OCI-M2 (cell line): ENCODE measurements around the gene IL22RA1.

Experiments used
- DNase-seq: peaks from one replicate; lab custom pipeline; 2025; ENCODE audit not compliant: unreplicated experiment; lab: John Stamatoyannopoulos, UW

The IL22RA1 gene

GRCh38 chr1:24139222-24139489, 3.8 kb downstream of the IL22RA1 start:
- DNase-seq, result no peak

GRCh38 chr1:24138476-24139221, 4.3 kb downstream of the IL22RA1 start:
- no peak for DNase-seq

GRCh38 chr1:24136956-24137539, 5.9 kb downstream of the IL22RA1 start:
- DNase-seq, result no peak

GRCh38 chr1:24134376-24134775, 8.6 kb downstream of the IL22RA1 start:
- no peak for DNase-seq

GRCh38 chr1:24133819-24134218, 9.1 kb downstream of the IL22RA1 start:
- no peak for DNase-seq

- DNase-seq, result no peak
These were observed 12.6 kb downstream of the IL22RA1 start for GRCh38 chr1:24130385-24130784.

GRCh38 chr1:24127801-24128363, 15.1 kb downstream of the IL22RA1 start:
- DNase-seq, result no peak

- no peak for DNase-seq
These were observed 15.7 kb downstream of the IL22RA1 start for GRCh38 chr1:24127134-24127800.

GRCh38 chr1:24126672-24127023, 16.3 kb downstream of the IL22RA1 start:
- no peak for DNase-seq

GRCh38 chr1:24126018-24126671, 16.8 kb downstream of the IL22RA1 start:
- DNase-seq, result no peak

- no peak for DNase-seq
These were observed 17.5 kb downstream of the IL22RA1 start for GRCh38 chr1:24125456-24125855.

GRCh38 chr1:24124980-24125379, 18.0 kb downstream of the IL22RA1 start:
- DNase-seq, result no peak

GRCh38 chr1:24123611-24124010, 19.3 kb downstream of the IL22RA1 start:
- no peak for DNase-seq

- DNase-seq, result no peak
These were observed 20.2 kb downstream of the IL22RA1 start for GRCh38 chr1:24122776-24123175.

- no peak for DNase-seq
These were observed 21.5 kb downstream of the IL22RA1 start for GRCh38 chr1:24121406-24121805.

GRCh38 chr1:24120965-24121364, 22.0 kb downstream of the IL22RA1 start:
- no peak for DNase-seq

- no peak for DNase-seq
These were observed 22.8 kb downstream of the IL22RA1 start for GRCh38 chr1:24119859-24120756.

- DNase-seq, result no peak
These were observed 23.5 kb downstream of the IL22RA1 start for GRCh38 chr1:24119489-24119858.

GRCh38 chr1:24118410-24119242, 24.3 kb downstream of the IL22RA1 start:
- no peak for DNase-seq
